ENCODE data around the gene TPD52L2. TPM values are rescaled to one million over a fixed set of nuclear protein-coding genes. Genes with fewer than 3 reads are reported as not detected.

The TPD52L2 gene
- 192 and 206 TPM in 2 replicates for total RNA-seq

GRCh38 chr20:63864978-63865640 lies at the start of gene TPD52L2:
TPD52L2 (plus strand) TSS chr20:63865270; CDS start chr20:63865366, 96 bp downstream.

DNA sequence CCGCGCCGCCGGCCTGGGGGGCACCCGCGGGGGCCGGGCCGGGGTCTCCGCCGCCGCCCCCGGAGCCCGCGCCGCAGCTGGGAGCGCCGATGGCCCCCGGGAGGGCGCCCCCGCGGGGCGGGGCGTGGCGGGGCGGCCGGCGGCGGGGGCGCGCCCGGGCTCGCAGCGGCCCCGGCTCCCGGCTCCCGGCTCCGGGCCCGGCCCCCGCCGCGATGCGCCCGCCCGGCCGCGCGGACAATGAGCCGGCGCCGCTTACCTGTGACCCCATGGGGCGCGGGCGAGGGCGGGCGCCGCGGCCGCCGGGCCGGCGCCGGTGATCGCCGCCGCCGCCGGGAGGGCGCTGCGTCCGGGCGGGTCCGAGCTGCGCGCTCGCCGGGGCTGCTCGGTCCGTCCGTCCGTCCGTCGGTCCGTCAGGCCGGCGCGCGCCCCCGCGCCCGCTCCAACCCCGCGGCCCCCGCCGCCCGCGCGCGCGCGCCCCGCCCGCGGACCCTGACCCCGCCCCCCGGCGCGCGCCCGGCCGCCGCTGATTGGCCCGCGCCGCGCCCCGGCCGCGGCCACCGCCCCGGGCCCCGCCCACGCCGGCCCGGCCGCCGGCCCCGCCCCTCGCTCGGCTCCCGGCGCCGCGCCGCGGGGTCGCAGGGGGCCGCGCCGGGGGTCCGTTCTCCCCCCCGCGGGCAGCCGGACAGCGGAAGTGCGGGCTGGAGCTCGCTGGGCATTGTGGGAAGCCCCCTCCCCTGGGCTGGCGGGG lies 34.1 kb upstream of the TPD52L2 start, which contains the start of gene ZBTB46:
Gene ZBTB46 (minus strand): TSS at position 424 of the 748 bp plus-strand sequence. CDS start 40,507 bp downstream, outside the sequence.

GRCh38 chr20:63861365-63861934 lies 3.6 kb upstream of the TPD52L2 start, which contains the start of gene ABHD16B:
ABHD16B (plus strand) TSS chr20:63861498; CDS start chr20:63861541, 43 bp downstream.

GRCh38 chr20:63894358-63895201 lies 29.5 kb downstream of the TPD52L2 start, which contains the start of gene DNAJC5:
DNAJC5 (plus strand) TSS chr20:63895126; CDS start chr20:63928346, 33,220 bp downstream.

Other genes starting within 250 kb of the TPD52L2 start
- gene GMEB2, start 238.2 kb upstream of the TPD52L2 start, total RNA-seq: 11.3 and 13.3 TPM in 2 replicates
- 53.3 and 67.2 TPM in 2 replicates for gene STMN3, start 211.8 kb upstream of the TPD52L2 start, total RNA-seq
- gene RTEL1, start 207.0 kb upstream of the TPD52L2 start, total RNA-seq: 13.5 and 14.0 TPM in 2 replicates
- 250 and 261 TPM in 2 replicates for gene TNFRSF6B, start 168.6 kb upstream of the TPD52L2 start, total RNA-seq
- 38.9 and 59.5 TPM in 2 replicates for gene ARFRP1, start 157.3 kb upstream of the TPD52L2 start, total RNA-seq
- 24.1 and 42.7 TPM in 2 replicates for gene ZGPAT, start 157.2 kb upstream of the TPD52L2 start, total RNA-seq
- 0.58 and 1.4 TPM in 2 replicates for gene LIME1, start 128.6 kb upstream of the TPD52L2 start, total RNA-seq
- gene SLC2A4RG, start 125.5 kb upstream of the TPD52L2 start, total RNA-seq: 49.3 and 69.3 TPM in 2 replicates
- 21.1 and 34.3 TPM in 2 replicates for gene ZBTB46, start 34.0 kb upstream of the TPD52L2 start, total RNA-seq
- not detected in 2 replicates for gene ABHD16B, start 3.8 kb upstream of the TPD52L2 start, total RNA-seq
- gene DNAJC5, start 29.9 kb downstream of the TPD52L2 start, total RNA-seq: 38.6 and 43.4 TPM in 2 replicates
- 23.4 and 27.1 TPM in 2 replicates for gene UCKL1, start 91.1 kb downstream of the TPD52L2 start, total RNA-seq
- gene ZNF512B, start 104.7 kb downstream of the TPD52L2 start, total RNA-seq: 7.1 and 8.6 TPM in 2 replicates
- 1.4 and 2.1 TPM in 2 replicates for gene SAMD10, start 114.4 kb downstream of the TPD52L2 start, total RNA-seq
- 41.5 and 43.6 TPM in 2 replicates for gene PRPF6, start 115.9 kb downstream of the TPD52L2 start, total RNA-seq
- gene C20orf204, start 170.9 kb downstream of the TPD52L2 start, total RNA-seq: under 0.01 TPM in 1 of 2 replicates, not detected in the other
- 0.29 TPM in 1 of 2 replicates, not detected in the other for gene SOX18, start 184.4 kb downstream of the TPD52L2 start, total RNA-seq
- 4.8 and 17.3 TPM in 2 replicates for gene TCEA2, start 197.9 kb downstream of the TPD52L2 start, total RNA-seq
- gene RGS19, start 214.2 kb downstream of the TPD52L2 start, total RNA-seq: 7.5 and 20.2 TPM in 2 replicates
- 3.2 and 3.5 TPM in 2 replicates for gene OPRL1, start 214.8 kb downstream of the TPD52L2 start, total RNA-seq
- gene LKAAEAR1, start 219.1 kb downstream of the TPD52L2 start, total RNA-seq: not detected in 2 replicates
- not detected in 2 replicates for gene NPBWR2, start 242.3 kb downstream of the TPD52L2 start, total RNA-seq

Measured in myometrial cell (primary cell).